ENCODE measurements around the gene OPCML. TPM values are rescaled to one million over a fixed set of nuclear protein-coding genes. Genes with fewer than 3 reads are reported as not detected.
A peak's percentile ranks its signal among the peaks of the same experiment; 100 is the strongest.

The OPCML gene
- total and polyA plus RNA-seq, 2 donors (not counting 1 experiment from before 2014, with no cell fraction given), result 0.99 to 2.8 TPM

DNA sequence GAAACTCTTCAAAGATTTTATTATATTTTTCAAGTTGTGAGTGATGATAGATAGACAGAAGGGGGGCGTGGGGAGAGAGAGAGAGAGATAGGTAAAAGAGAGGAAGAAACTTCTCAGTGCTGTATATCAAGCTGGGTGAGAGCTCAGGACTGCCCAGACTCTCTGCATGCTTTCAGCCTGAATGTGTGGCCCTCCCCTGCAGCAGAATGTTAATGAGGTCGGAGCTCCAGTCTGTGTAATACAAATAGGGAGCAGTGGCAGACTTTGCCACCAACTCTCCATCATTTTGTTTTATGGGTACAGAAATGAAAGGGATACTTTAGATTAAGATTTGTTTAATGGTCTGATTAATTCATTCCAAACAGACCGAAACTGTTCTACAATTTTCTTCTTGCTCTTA is 752.8 kb downstream of the OPCML start:
- H3K4me2 ChIP-seq (ENCODE audit: extremely low read depth, insufficient read depth, low read length), result no peak overlapping the region
- H3K27ac ChIP-seq (ENCODE audit: insufficient read depth, low read length), result no peak overlapping the region
- no peaks in the 10 kb centered on the region for H3K79me2 ChIP-seq (ENCODE audit: control insufficient read depth, insufficient read depth, low read length)
- no peaks in the 10 kb centered on the region for H4K20me1 ChIP-seq (ENCODE audit: control insufficient read depth, extremely low read depth, insufficient read depth, low read length)
- H3K36me3 ChIP-seq (ENCODE audit: control insufficient read depth, insufficient read depth, low read length), result no peaks in the 10 kb centered on the region
- no peak overlapping the region for H2AFZ ChIP-seq (ENCODE audit: low read length)
- TF ChIP-seq, protein P1, sequence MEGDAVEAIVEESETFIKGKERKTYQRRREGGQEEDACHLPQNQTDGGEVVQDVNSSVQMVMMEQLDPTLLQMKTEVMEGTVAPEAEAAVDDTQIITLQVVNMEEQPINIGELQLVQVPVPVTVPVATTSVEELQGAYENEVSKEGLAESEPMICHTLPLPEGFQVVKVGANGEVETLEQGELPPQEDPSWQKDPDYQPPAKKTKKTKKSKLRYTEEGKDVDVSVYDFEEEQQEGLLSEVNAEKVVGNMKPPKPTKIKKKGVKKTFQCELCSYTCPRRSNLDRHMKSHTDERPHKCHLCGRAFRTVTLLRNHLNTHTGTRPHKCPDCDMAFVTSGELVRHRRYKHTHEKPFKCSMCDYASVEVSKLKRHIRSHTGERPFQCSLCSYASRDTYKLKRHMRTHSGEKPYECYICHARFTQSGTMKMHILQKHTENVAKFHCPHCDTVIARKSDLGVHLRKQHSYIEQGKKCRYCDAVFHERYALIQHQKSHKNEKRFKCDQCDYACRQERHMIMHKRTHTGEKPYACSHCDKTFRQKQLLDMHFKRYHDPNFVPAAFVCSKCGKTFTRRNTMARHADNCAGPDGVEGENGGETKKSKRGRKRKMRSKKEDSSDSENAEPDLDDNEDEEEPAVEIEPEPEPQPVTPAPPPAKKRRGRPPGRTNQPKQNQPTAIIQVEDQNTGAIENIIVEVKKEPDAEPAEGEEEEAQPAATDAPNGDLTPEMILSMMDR (conservative IDR thresholded peaks at IDR 0.05 in 1 of 2, IDR thresholded peaks at IDR 0.05 in 1 of 2; ENCODE audit: low read depth in 1 of 2, low read length in 2 of 2), result no peak
- TF ChIP-seq EZH2 (IDR thresholded peaks at IDR 0.05; ENCODE audit: low read length, missing control alignments), result no peak
- no peaks in the 10 kb centered on the region for H3K4me1 ChIP-seq (ENCODE audit: control insufficient read depth, extremely low read depth, insufficient read depth, low read length)
- H3K27me3 ChIP-seq (ENCODE audit: control insufficient read depth, insufficient read depth, low read length), result no peaks in the 10 kb centered on the region
- H3K9ac ChIP-seq (ENCODE audit: insufficient read depth, low read length), result no peak overlapping the region
- H3K4me3 ChIP-seq (replicated peaks in 1 of 4; ENCODE audit: control extremely low read depth in 1 of 4, insufficient read depth in 1 of 4, low read depth in 3 of 4, low read length in 4 of 4), result no peak overlapping the region
- DNase-seq (ENCODE audit: low read depth in 2 of 2), result peak in 1 of 2 donors; percentile 68
- no peaks in the 10 kb centered on the region for H3K9me3 ChIP-seq (ENCODE audit: control insufficient read depth, insufficient read depth, low read depth, low read length)

GRCh38 chr11:132777067-132777975 is 755.0 kb downstream of the OPCML start:
- Histone ChIP-seq H3K36me3 (ENCODE audit: control insufficient read depth, insufficient read depth, low read length) (no peaks in the 10 kb centered on the region), H3K9me3 (ENCODE audit: control insufficient read depth, insufficient read depth, low read depth, low read length) (no peaks in the 10 kb centered on the region), H4K20me1 (ENCODE audit: control insufficient read depth, extremely low read depth, insufficient read depth, low read length) (no peaks in the 10 kb centered on the region), H3K4me3 (replicated peaks in 1 of 4; ENCODE audit: control extremely low read depth in 1 of 4, insufficient read depth in 1 of 4, low read depth in 3 of 4, low read length in 4 of 4) (no peak overlapping the region), H3K27ac (ENCODE audit: insufficient read depth, low read length) (no peak overlapping the region), H3K9ac (ENCODE audit: insufficient read depth, low read length) (no peak overlapping the region), H3K4me1 (ENCODE audit: control insufficient read depth, extremely low read depth, insufficient read depth, low read length) (no peaks in the 10 kb centered on the region), H3K27me3 (ENCODE audit: control insufficient read depth, insufficient read depth, low read length) (no peaks in the 10 kb centered on the region), H3K79me2 (ENCODE audit: control insufficient read depth, insufficient read depth, low read length) (no peaks in the 10 kb centered on the region), H2AFZ (ENCODE audit: low read length) (no peak overlapping the region), H3K4me2 (ENCODE audit: extremely low read depth, insufficient read depth, low read length) (no peak overlapping the region)
- TF ChIP-seq, protein P1 (conservative IDR thresholded peaks at IDR 0.05 in 1 of 2, IDR thresholded peaks at IDR 0.05 in 1 of 2; ENCODE audit: low read depth in 1 of 2, low read length in 2 of 2), result no peak
- TF ChIP-seq EZH2 (IDR thresholded peaks at IDR 0.05; ENCODE audit: low read length, missing control alignments), result no peak
- DNase-seq (ENCODE audit: low read depth in 2 of 2), result no peak

DNA sequence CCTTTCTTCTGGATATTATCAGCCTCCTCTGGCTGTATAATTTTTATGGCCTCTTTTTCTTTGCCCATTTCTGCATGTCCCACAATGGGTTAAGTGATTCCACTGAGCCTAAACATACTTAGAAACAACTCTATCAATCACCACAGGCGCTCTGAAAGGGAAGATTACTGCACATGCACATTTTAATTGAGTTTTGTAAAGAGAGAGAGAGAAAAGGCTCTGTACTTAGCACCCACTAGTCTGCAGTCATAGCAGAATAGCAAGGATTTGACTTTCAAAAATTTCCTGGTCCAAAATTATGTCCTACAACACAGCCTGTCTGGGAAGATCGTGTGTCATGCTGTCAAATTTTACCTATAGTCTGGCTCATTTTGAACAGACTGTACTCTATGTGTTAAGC is 758.5 kb downstream of the OPCML start:
- TF ChIP-seq, protein P1 (conservative IDR thresholded peaks at IDR 0.05 in 1 of 2, IDR thresholded peaks at IDR 0.05 in 1 of 2; ENCODE audit: low read depth in 1 of 2, low read length in 2 of 2), result no peak
- Histone ChIP-seq H3K4me2 (ENCODE audit: extremely low read depth, insufficient read depth, low read length) (no peak overlapping the region), H3K9ac (ENCODE audit: insufficient read depth, low read length) (no peak overlapping the region), H3K9me3 (ENCODE audit: control insufficient read depth, insufficient read depth, low read depth, low read length) (no peaks in the 10 kb centered on the region), H2AFZ (ENCODE audit: low read length) (no peak overlapping the region), H3K27me3 (ENCODE audit: control insufficient read depth, insufficient read depth, low read length) (no peaks in the 10 kb centered on the region), H3K79me2 (ENCODE audit: control insufficient read depth, insufficient read depth, low read length) (no peaks in the 10 kb centered on the region), H4K20me1 (ENCODE audit: control insufficient read depth, extremely low read depth, insufficient read depth, low read length) (no peaks in the 10 kb centered on the region), H3K4me3 (replicated peaks in 1 of 4; ENCODE audit: control extremely low read depth in 1 of 4, insufficient read depth in 1 of 4, low read depth in 3 of 4, low read length in 4 of 4) (no peak overlapping the region), H3K36me3 (ENCODE audit: control insufficient read depth, insufficient read depth, low read length) (no peaks in the 10 kb centered on the region), H3K4me1 (ENCODE audit: control insufficient read depth, extremely low read depth, insufficient read depth, low read length) (no peaks in the 10 kb centered on the region), H3K27ac (ENCODE audit: insufficient read depth, low read length) (no peak overlapping the region)
- DNase-seq (ENCODE audit: low read depth in 2 of 2), result no peak
